HepG2 (cell line): ENCODE data around the gene PSMG4. TPM values are rescaled to one million over a fixed set of nuclear protein-coding genes. Genes with fewer than 3 reads are reported as not detected.

Experiments
- ATAC-seq: fragments of 200-7000 bp; cut with Tn5 transposase; 3 replicates; pipeline ENCODE4 v1.9.1; 2020; ENCODE audit warnings: mild to moderate bottlenecking, moderate library complexity
- BruUV-seq: library from RNA; stranded (reverse); fragments of 400-500 nt; replicated peaks from 2 replicates; lab custom pipeline; 2021; lab: Mats Ljungman, UMichigan
- CTCF ChIA-PET: fragments of 300-600 bp; formaldehyde crosslinking; extraction: SDS; loops from one replicate; lab custom pipeline; 2021; ENCODE audit warnings: low total read pairs, inconsistent platforms, low intra/inter-chr PET ratio; lab: Yijun Ruan, JAX
- POLR2A ChIA-PET: fragments of 350-600 bp; sonication (Branson Sonifier 250); formaldehyde crosslinking; loops from one replicate; lab custom pipeline; 2020; ENCODE audit warnings: antibody characterized with exemption, inconsistent platforms; lab: Yijun Ruan, JAX
- DNase-seq: peaks from one replicate; pipeline ENCODE4 v3.0.0-alpha.2; 2015; ENCODE audit warnings: low spot score
- FAIRE-seq: peaks from 3 replicates; lab custom pipeline; 2011; peaks lifted over from hg19 to GRCh38; lab: Jason Lieb, UNC
- H2AFZ ChIP-seq: one replicate; pipeline ENCODE4 v1.6.1; 2011; ENCODE audit warnings: low read length, inconsistent platforms
- H3K27ac ChIP-seq: fragments of 300-600 bp; 3 replicates; pipeline ENCODE4 v1.8.0; 2011; ENCODE audit warnings: mixed run types, mild to moderate bottlenecking, mixed read lengths, low read length, inconsistent platforms; ENCODE audit not compliant: insufficient read depth; ENCODE audit errors: extremely low read length
- H3K27me3 ChIP-seq, 2 experiments: fragments of 200-600 bp in 1 of 2; 2 replicates in 1 of 2; 3 replicates in 1 of 2; pipeline versions ENCODE4 v1.6.0 to v1.8.0; 2011; ENCODE audit warnings: low read length in 2 of 2, mild to moderate bottlenecking in 2 of 2, moderate library complexity in 2 of 2, inconsistent platforms in 1 of 2; ENCODE audit not compliant: insufficient read depth in 2 of 2, control insufficient read depth in 1 of 2
- H3K36me3 ChIP-seq, 2 experiments: fragments of 200-600 bp in 1 of 2; replicated peaks in 1 of 2; 2 replicates in 1 of 2; 3 replicates in 1 of 2; pipeline versions ENCODE4 v1.5.1 to v1.8.0; 2011; ENCODE audit warnings: low read length in 2 of 2, inconsistent platforms in 1 of 2; ENCODE audit not compliant: insufficient read depth in 2 of 2, control insufficient read depth in 1 of 2
- H3K4me1 ChIP-seq: 2 replicates; pipeline ENCODE4 v1.5.1; 2012; ENCODE audit warnings: low read length, inconsistent platforms; ENCODE audit not compliant: insufficient read depth
- H3K4me2 ChIP-seq: 2 replicates; pipeline ENCODE4 v1.6.0; 2011; ENCODE audit warnings: low read depth, low read length, inconsistent platforms
- H3K4me3 ChIP-seq, 3 experiments: fragments of 200-600 bp in 1 of 3; sonication (generic), shearing (Covaris generic) in 1 of 3; replicated peaks in 1 of 3; 2 replicates each; pipeline ENCODE4 v1.5.1; 2011 to 2016; ENCODE audit warnings: low read length in 3 of 3, inconsistent platforms in 2 of 3, low read depth in 2 of 3, mild to moderate bottlenecking in 2 of 3, control low read depth in 1 of 3, mixed read lengths in 1 of 3; ENCODE audit not compliant: insufficient read depth in 1 of 3
- H3K79me2 ChIP-seq: one replicate; pipeline ENCODE4 v1.6.1; 2011; ENCODE audit warnings: low read length, inconsistent platforms; ENCODE audit not compliant: insufficient read depth
- H3K9ac ChIP-seq: 2 replicates; pipeline ENCODE4 v1.6.0; 2011; ENCODE audit warnings: mild to moderate bottlenecking, low read depth, low read length, inconsistent platforms; ENCODE audit not compliant: insufficient read depth
- H3K9me3 ChIP-seq: 2 replicates; pipeline ENCODE4 v1.5.1; 2012; ENCODE audit warnings: mild to moderate bottlenecking, low read length
- H4K20me1 ChIP-seq: 2 replicates; pipeline ENCODE4 v1.6.0; 2011; ENCODE audit warnings: inconsistent platforms, mild to moderate bottlenecking, low read length, moderate library complexity; ENCODE audit not compliant: insufficient read depth
- ATF2 ChIP-seq: sonication (generic); formaldehyde crosslinking; IDR thresholded peaks from 2 replicates; pipeline ENCODE4 v1.4.0; 2020; ENCODE audit warnings: missing genetic modification reagents
- RAD21 ChIP-seq: fragments of 450-650 bp; formaldehyde crosslinking; IDR thresholded peaks from 2 replicates; pipeline ENCODE4 v1.5.0; 2020; ENCODE audit warnings: mild to moderate bottlenecking
- ZBTB37 ChIP-seq: sonication (generic); formaldehyde crosslinking; IDR thresholded peaks from 2 replicates; pipeline ENCODE4 v1.4.0; 2020; ENCODE audit warnings: mild to moderate bottlenecking, missing genetic modification reagents
- ZBTB40 ChIP-seq, 2 experiments: fragments of 450-650 bp in 1 of 2; sonication (generic) in 1 of 2; formaldehyde crosslinking in 1 of 2; IDR thresholded peaks; 2 replicates each; pipeline versions ENCODE4 v1.6.1 to v1.8.0; 2016 to 2022; ENCODE audit warnings: antibody characterized with exemption in 1 of 2, mild to moderate bottlenecking in 1 of 2, missing genetic modification reagents in 1 of 2
- ZNF207 ChIP-seq: fragments of 450-650 bp; IDR thresholded peaks from 2 replicates; pipeline ENCODE4 v1.6.1; 2016; ENCODE audit warnings: antibody characterized with exemption, borderline replicate concordance
- ZSCAN22 ChIP-seq: sonication (generic); formaldehyde crosslinking; IDR thresholded peaks from 2 replicates; pipeline ENCODE4 v1.4.0; 2020; ENCODE audit warnings: mild to moderate bottlenecking, missing genetic modification reagents
- WGBS: methylation state at CpG from one replicate; pipeline ENCODE4 v1.1.6; 2017; ENCODE audit warnings: low lambda C conversion rate; 5-methylcytosine and 5-hydroxymethylcytosine counted together
- in situ Hi-C: cut with HindIII; loops from 2 replicates; pipeline ENCODE4 v1.10.0; 2017; ENCODE audit warnings: low pct_unique_long_range_greater_than_20kb; ENCODE audit not compliant: extremely low pct_ligation_motif_present
- intact Hi-C: fragments of 100-400 bp; cut with micrococcal nuclease; formaldehyde crosslinking; loops from one replicate; pipeline ENCODE4 v1.10.0; 2022; ENCODE audit not compliant: unreplicated experiment
- polyA plus RNA-seq, 8 experiments: library from polyadenylated mRNA; depleted of rRNA in 3 of 8; stranded (reverse) in 7 of 8; unstranded in 1 of 8; fragments of >200 nt; fragmentation: Illumina TruSeq in 4 of 8; extraction: Trizol in 4 of 8; gene quantifications; 2 replicates each; pipeline versions ENCODE4 v1.2.1 to v1.2.3, GENCODE V29; 2011 to 2016; ENCODE audit warnings: low read depth in 4 of 8, missing spikeins in 1 of 8, mixed read lengths in 1 of 8; ENCODE audit not compliant: insufficient read depth in 1 of 8
- total RNA-seq, 5 experiments: library from RNA; depleted of rRNA; stranded (reverse); fragments of >200 nt; fragmentation: Illumina TruSeq; extraction: Trizol; gene quantifications; 2 replicates each; pipeline ENCODE4 v1.2.3, GENCODE V29; 2016; ENCODE audit warnings: low read depth in 1 of 5

Gene PSMG4
- total and polyA plus RNA-seq, 2 of the 13 experiments (the other 11 are each of a cell fraction or from before 2014, with no cell fraction given), result 28.5 to 32.8 TPM

GRCh38 chr6:3310703-3311102 lies 52.0 kb downstream of the PSMG4 start:
- peaks cover 23 to 46% of the 10 kb centered on the region in 2 experiments for H3K36me3 ChIP-seq
- in situ Hi-C loops, result no loop called here
- WGBS, result 97% methylated on average over 9 of the region's 9 CpGs
- no peaks in the 10 kb centered on the region for H3K4me1 ChIP-seq
- no peak for ATAC-seq
- no peak for DNase-seq
- no peaks in the 10 kb centered on the region for H3K79me2 ChIP-seq
- H2AFZ ChIP-seq, result no peak overlapping the region
- no peak overlapping the region for H3K4me2 ChIP-seq
- ChIA-PET CTCF (no interaction called here), POLR2A (no interaction called here)
- no peak overlapping the region for H3K27ac ChIP-seq
- no peaks in the 10 kb centered on the region for H4K20me1 ChIP-seq
- H3K9ac ChIP-seq, result no peak overlapping the region
- no peak for TF ChIP-seq ATF2 (CRISPR knock-in tag)
- H3K4me3 ChIP-seq, result no peak overlapping the region
- H3K9me3 ChIP-seq, result no peaks in the 10 kb centered on the region
- intact Hi-C loops, result no loop called here
- H3K27me3 ChIP-seq, result no peaks in the 10 kb centered on the region
- no TSS peak for BruUV-seq
- no peak for FAIRE-seq

GRCh38 chr6:3311826-3312225 lies 53.1 kb downstream of the PSMG4 start:
- H3K79me2 ChIP-seq, result no peaks in the 10 kb centered on the region
- no peaks in the 10 kb centered on the region for H3K27me3 ChIP-seq
- H3K9me3 ChIP-seq, result no peaks in the 10 kb centered on the region
- CTCF ChIA-PET, result no interaction called here
- ATAC-seq (no peak), DNase-seq (no peak), FAIRE-seq (no peak)
- 95% methylated on average over 6 of the region's 6 CpGs for WGBS
- H3K4me3 ChIP-seq, result no peak overlapping the region
- peaks cover 22 to 46% of the 10 kb centered on the region in 2 experiments for H3K36me3 ChIP-seq
- H3K9ac ChIP-seq, result no peak overlapping the region
- no peak overlapping the region for H3K4me2 ChIP-seq
- no peaks in the 10 kb centered on the region for H4K20me1 ChIP-seq
- H2AFZ ChIP-seq, result no peak overlapping the region
- POLR2A ChIA-PET, result no interaction called here
- in situ Hi-C loops, result no loop called here
- intact Hi-C loops, result no loop called here
- TSS peak; percentile 1 for BruUV-seq
- H3K4me1 ChIP-seq, result no peaks in the 10 kb centered on the region
- no peak overlapping the region for H3K27ac ChIP-seq
- TF ChIP-seq ZBTB40 (IDR thresholded peaks at IDR 0.05) (no peak), ZBTB40 (CRISPR knock-in tag; IDR thresholded peaks at IDR 0.05) (no peak), ZBTB37 (CRISPR knock-in tag) (no peak), RAD21 (CRISPR knock-in tag) (no peak), ZSCAN22 (CRISPR knock-in tag) (no peak), ZNF207 (no peak)
